ENCODE data around the gene FBXO40.

FBXO40 gene

DNA sequence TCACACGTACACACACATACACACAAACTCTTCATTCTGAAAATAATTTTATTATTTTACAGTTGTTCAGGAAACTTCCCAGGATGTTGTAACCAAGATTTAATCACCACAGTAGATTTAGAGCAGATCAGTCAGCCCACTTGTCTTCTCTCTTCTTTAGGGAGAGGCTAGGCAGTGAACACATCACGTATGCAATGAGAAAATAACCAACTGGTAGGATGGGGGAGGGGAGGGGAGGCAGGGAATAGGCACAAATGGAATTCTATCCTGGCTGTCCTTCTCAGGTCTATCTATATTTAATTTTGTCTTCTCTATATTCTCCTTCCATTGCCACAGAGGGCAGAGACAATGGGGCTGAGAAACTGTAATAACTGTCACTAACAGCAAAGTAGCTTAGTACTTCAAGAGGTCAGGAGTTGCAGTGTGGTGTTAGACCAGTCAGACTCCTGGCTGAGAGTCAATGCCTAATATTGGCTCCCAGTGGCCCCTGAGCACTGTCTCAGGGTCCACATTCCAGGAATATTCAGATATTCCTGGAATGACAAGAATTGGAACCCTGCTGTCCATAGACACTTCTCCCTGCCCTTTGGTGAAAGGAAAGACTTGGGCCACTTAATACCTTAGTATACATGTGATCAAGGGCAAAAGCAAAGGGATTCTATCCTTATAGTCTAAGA is 70.1 kb downstream of the FBXO40 start:
- DNase-seq: no peak

DNA sequence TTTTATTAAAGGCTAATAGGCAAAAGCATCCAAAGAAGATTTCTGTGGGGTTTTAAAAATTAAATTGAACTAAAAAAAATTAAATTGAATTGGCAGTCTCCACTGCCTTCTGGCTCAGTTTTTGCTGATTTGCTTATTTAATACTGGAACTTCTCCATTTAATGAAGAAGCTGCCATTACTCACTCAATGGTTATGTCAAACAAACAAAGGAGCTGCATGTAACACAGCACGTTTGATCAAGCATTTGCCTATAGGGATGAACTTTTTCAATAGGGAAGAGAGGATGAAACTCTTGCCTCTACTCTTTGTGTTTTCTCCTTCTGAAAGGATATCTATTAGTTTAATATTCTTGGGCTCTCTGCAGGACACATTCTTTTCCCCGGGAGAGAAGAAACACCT is 72.3 kb downstream of the FBXO40 start:
- DNase-seq: no peak

DNA sequence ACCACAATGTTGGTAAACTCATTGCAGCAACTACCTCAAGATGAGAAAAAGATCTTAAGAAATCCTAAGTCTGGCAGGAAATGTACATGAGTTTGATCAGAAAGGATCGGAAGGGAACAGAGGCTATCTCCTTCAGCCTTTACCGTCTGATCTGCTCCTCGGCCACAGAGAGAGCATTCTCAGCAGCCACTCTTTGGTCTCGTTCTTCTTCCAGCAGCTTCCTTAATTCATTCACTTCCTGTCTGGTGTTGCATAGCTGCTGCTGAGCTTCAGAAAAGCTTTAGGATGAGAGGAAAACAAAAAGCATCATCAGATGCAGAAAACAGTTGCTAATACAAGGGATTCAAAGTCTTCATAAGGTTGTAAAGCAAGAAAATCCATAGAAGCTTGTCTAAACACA is 74.2 kb downstream of the FBXO40 start:
- peak in 2 of 14 donors; percentile 8 to 12 for DNase-seq

DNA sequence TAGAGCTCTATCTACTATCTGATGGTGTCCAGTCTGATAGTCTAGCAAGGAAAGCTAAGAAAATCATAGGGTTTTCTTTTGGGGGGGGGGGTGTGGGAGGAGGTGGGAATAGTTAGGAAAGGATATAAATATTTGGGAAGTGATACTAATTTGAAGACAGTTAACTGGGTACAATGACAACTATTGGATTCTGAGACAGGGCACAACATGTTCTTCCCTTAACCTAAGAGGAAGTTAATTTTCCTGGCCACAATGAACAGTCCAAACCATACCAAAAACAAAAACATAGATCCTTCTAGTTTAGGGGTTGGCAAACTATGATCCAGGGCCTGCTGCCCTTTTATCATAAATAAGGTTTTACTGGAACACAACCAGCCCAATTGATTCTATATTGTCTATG is 77.5 kb downstream of the FBXO40 start:
- no peak for DNase-seq

DNA sequence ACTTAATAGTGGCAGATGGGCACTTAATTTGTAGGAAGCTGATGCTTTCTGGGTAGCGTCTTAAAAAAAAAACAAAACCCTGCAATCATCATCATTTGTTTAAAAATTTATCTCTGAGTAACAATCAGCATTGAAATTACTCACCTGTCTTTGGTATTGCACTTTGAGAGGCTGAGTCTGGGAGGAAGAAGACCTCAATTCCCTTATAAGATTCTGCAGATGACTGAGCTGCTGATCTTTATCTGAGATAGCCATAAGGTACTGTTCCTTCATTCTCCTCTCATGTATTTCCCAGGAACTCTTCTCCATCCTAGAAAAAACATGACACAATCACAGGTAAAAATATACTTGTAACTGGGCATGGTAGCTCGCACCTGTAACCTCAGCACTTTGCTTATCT is 84.0 kb downstream of the FBXO40 start:
- DNase-seq: no peak
